Measurements from ENCODE around the gene ODAD3.

DNA sequence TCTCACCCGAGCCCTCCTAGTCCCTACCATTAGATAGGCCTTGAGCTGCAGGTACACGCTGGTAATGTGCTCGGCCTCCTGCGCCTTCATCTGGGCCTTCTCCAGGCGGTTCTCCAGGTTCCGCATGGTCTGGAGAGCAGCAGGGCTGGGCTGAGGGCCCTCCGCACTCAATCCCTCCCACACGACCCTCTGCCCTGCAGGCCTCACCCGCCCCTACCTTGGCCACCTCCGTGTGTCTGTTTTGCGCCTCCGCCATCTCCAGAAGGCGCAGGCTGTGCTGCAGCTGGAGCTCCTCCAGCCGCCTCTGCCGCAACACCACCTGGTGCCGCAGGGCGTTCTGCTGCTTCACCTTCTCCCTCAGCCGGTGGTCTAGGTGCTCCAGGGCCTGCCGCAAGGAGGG, 8.3 kb downstream of the ODAD3 start:
- TF ChIP-seq, protein P1, sequence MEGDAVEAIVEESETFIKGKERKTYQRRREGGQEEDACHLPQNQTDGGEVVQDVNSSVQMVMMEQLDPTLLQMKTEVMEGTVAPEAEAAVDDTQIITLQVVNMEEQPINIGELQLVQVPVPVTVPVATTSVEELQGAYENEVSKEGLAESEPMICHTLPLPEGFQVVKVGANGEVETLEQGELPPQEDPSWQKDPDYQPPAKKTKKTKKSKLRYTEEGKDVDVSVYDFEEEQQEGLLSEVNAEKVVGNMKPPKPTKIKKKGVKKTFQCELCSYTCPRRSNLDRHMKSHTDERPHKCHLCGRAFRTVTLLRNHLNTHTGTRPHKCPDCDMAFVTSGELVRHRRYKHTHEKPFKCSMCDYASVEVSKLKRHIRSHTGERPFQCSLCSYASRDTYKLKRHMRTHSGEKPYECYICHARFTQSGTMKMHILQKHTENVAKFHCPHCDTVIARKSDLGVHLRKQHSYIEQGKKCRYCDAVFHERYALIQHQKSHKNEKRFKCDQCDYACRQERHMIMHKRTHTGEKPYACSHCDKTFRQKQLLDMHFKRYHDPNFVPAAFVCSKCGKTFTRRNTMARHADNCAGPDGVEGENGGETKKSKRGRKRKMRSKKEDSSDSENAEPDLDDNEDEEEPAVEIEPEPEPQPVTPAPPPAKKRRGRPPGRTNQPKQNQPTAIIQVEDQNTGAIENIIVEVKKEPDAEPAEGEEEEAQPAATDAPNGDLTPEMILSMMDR (IDR thresholded peaks at IDR 0.05): no peak
- TF ChIP-seq EP300 (IDR thresholded peaks at IDR 0.05): no peak

Measured in stomach (tissue), 4 donors.